NCI-H1436 (cell line): Measurements from ENCODE around the gene IRF2BP2.

Source experiments
- DNase-seq: peaks from one replicate; lab custom pipeline; 2025; lab: John Stamatoyannopoulos, UW

Gene IRF2BP2

GRCh38 chr1:234634387-234634786 lies 24.4 kb upstream of the IRF2BP2 start:
- DNase-seq, result no peak

- DNase-seq, result no peak
These were observed 23.4 kb upstream of the IRF2BP2 start for GRCh38 chr1:234633246-234634003.

- no peak for DNase-seq
These were observed 22.2 kb upstream of the IRF2BP2 start for GRCh38 chr1:234632225-234632624.

GRCh38 chr1:234631721-234632125 lies 21.7 kb upstream of the IRF2BP2 start:
- no peak for DNase-seq

- DNase-seq, result no peak
These were observed 19.0 kb upstream of the IRF2BP2 start for GRCh38 chr1:234629026-234629425.

GRCh38 chr1:234628089-234628488 lies 18.1 kb upstream of the IRF2BP2 start:
- DNase-seq, result no peak

- DNase-seq, result no peak
These were observed 17.3 kb upstream of the IRF2BP2 start for GRCh38 chr1:234627009-234627950.

GRCh38 chr1:234626391-234626790 lies 16.4 kb upstream of the IRF2BP2 start:
- DNase-seq, result no peak

- DNase-seq, result no peak
These were observed 14.7 kb upstream of the IRF2BP2 start for GRCh38 chr1:234624724-234625117.

- peak; percentile 30 for DNase-seq
These were observed 11.8 kb upstream of the IRF2BP2 start for GRCh38 chr1:234621657-234622335.

- no peak for DNase-seq
These were observed 11.1 kb upstream of the IRF2BP2 start for GRCh38 chr1:234621127-234621468.

- no peak for DNase-seq
These were observed 10.5 kb upstream of the IRF2BP2 start for GRCh38 chr1:234620272-234621126.

GRCh38 chr1:234619794-234620247 lies 9.8 kb upstream of the IRF2BP2 start:
- DNase-seq, result peak; percentile 73

GRCh38 chr1:234619071-234619480 lies 9.1 kb upstream of the IRF2BP2 start:
- no peak for DNase-seq

GRCh38 chr1:234618737-234619049 lies 8.7 kb upstream of the IRF2BP2 start:
- no peak for DNase-seq

- DNase-seq, result no peak
These were observed 8.2 kb upstream of the IRF2BP2 start for GRCh38 chr1:234617986-234618736.

- no peak for DNase-seq
These were observed 7.4 kb upstream of the IRF2BP2 start for GRCh38 chr1:234617131-234617985.

GRCh38 chr1:234616644-234617043 lies 6.7 kb upstream of the IRF2BP2 start:
- no peak for DNase-seq

GRCh38 chr1:234614081-234614489 lies 4.1 kb upstream of the IRF2BP2 start:
- no peak for DNase-seq
